ENCODE results near the gene OBSCN. TPM values are rescaled to one million over a fixed set of nuclear protein-coding genes. Genes with fewer than 3 reads are reported as not detected.

The OBSCN gene
- total RNA-seq, 1 experiment from 2014 or later, result 29.1 TPM

- H2AFZ ChIP-seq (ENCODE audit: low read length), result no peak overlapping the region
- DNase-seq (no peak), ATAC-seq (no peak)
- no peaks in the 10 kb centered on the region for H3K9me2 ChIP-seq (replicated peaks; ENCODE audit: low read length)
- TF ChIP-seq, protein P1, sequence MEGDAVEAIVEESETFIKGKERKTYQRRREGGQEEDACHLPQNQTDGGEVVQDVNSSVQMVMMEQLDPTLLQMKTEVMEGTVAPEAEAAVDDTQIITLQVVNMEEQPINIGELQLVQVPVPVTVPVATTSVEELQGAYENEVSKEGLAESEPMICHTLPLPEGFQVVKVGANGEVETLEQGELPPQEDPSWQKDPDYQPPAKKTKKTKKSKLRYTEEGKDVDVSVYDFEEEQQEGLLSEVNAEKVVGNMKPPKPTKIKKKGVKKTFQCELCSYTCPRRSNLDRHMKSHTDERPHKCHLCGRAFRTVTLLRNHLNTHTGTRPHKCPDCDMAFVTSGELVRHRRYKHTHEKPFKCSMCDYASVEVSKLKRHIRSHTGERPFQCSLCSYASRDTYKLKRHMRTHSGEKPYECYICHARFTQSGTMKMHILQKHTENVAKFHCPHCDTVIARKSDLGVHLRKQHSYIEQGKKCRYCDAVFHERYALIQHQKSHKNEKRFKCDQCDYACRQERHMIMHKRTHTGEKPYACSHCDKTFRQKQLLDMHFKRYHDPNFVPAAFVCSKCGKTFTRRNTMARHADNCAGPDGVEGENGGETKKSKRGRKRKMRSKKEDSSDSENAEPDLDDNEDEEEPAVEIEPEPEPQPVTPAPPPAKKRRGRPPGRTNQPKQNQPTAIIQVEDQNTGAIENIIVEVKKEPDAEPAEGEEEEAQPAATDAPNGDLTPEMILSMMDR (conservative IDR thresholded peaks at IDR 0.05; ENCODE audit: low read depth, low read length), result no peak
- TF ChIP-seq EZH2phosphoT487 (IDR thresholded peaks at IDR 0.05; ENCODE audit: borderline replicate concordance, low read length) (no peak), EZH2 (IDR thresholded peaks at IDR 0.05; ENCODE audit: low read length, unreplicated experiment) (no peak)
- intact Hi-C loops (cut with micrococcal nuclease), result no loop called here
- H4K20me1 ChIP-seq (ENCODE audit: low read length), result no peaks in the 10 kb centered on the region
- H3K79me2 ChIP-seq (ENCODE audit: low read length), result no peaks in the 10 kb centered on the region
- no peaks in the 10 kb centered on the region for H3K9me3 ChIP-seq (ENCODE audit: low read length)
- H3K4me3 ChIP-seq (ENCODE audit: low read length), result no peak overlapping the region
- BruUV-seq (replicated peaks), result no TSS peak
- no peaks in the 10 kb centered on the region for H3F3A ChIP-seq (ENCODE audit: low read length, unreplicated experiment)
- ChIA-PET POLR2A (ENCODE audit: unreplicated experiment) (no interaction called here), CTCF (no interaction called here)
- no peaks in the 10 kb centered on the region for H3K4me1 ChIP-seq (ENCODE audit: insufficient read depth, low read length)
- H3K27ac ChIP-seq (ENCODE audit: low read length), result no peak overlapping the region
- H3K27me3 ChIP-seq (ENCODE audit: low read length), result no peaks in the 10 kb centered on the region
- no peak overlapping the region for H3K4me2 ChIP-seq (ENCODE audit: low read length)
- no peak overlapping the region for H3K9ac ChIP-seq (ENCODE audit: low read length)
- no peaks in the 10 kb centered on the region for H3K36me3 ChIP-seq (ENCODE audit: low read depth, low read length)
These were observed 48.7 kb upstream of the OBSCN start for GRCh38 chr1:228159008-228159665.

- no peak overlapping the region for H3K9ac ChIP-seq (ENCODE audit: low read length)
- no TSS peak for BruUV-seq (replicated peaks)
- H3K36me3 ChIP-seq (ENCODE audit: low read depth, low read length), result no peaks in the 10 kb centered on the region
- no peaks in the 10 kb centered on the region for H3K27me3 ChIP-seq (ENCODE audit: low read length)
- intact Hi-C loops (cut with micrococcal nuclease), result loop anchor here (10.0 kb wide), 1 partner anchor 375 kb away; no protein-coding TSS in a partner anchor
- no peak overlapping the region for H3K4me2 ChIP-seq (ENCODE audit: low read length)
- no peaks in the 10 kb centered on the region for H3F3A ChIP-seq (ENCODE audit: low read length, unreplicated experiment)
- H3K27ac ChIP-seq (ENCODE audit: low read length), result no peak overlapping the region
- no peaks in the 10 kb centered on the region for H4K20me1 ChIP-seq (ENCODE audit: low read length)
- H3K9me3 ChIP-seq (ENCODE audit: low read length), result no peaks in the 10 kb centered on the region
- H3K79me2 ChIP-seq (ENCODE audit: low read length), result no peaks in the 10 kb centered on the region
- DNase-seq (no peak), ATAC-seq (no peak)
- H2AFZ ChIP-seq (ENCODE audit: low read length), result no peak overlapping the region
- peaks cover 8% of the 10 kb centered on the region; the same call in 1 of the 2 replicates for H3K4me1 ChIP-seq (ENCODE audit: insufficient read depth, low read length)
- ChIA-PET CTCF (no interaction called here), POLR2A (ENCODE audit: unreplicated experiment) (no interaction called here)
- H3K9me2 ChIP-seq (replicated peaks; ENCODE audit: low read length), result no peaks in the 10 kb centered on the region
- no peak for TF ChIP-seq EZH2 (IDR thresholded peaks at IDR 0.05; ENCODE audit: low read length, unreplicated experiment)
- TF ChIP-seq, protein P1 (conservative IDR thresholded peaks at IDR 0.05; ENCODE audit: low read depth, low read length), result no peak
- TF ChIP-seq EZH2phosphoT487 (IDR thresholded peaks at IDR 0.05; ENCODE audit: borderline replicate concordance, low read length), result no peak
- no peak overlapping the region for H3K4me3 ChIP-seq (ENCODE audit: low read length)
These were observed 47.6 kb upstream of the OBSCN start for GRCh38 chr1:228160201-228160761.

DNA sequence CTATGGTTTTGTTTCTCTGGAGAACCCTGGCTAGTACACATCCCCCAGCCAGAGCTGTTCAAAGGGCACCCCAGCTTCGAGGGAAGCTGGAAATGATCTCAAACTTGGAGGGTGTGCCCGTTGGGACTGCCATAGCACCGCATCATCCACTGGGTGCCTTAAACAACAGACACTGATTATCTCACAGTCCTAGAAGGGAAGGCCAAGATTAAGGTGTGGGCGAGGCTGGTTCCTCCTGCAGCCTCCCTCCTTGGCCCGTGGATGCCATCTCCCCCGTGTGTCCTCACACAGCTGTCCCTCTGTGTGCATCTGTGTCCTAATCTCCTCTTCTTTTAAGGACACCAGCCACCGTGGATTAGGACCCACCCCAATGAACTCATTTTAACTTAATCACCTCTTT, 46.5 kb upstream of the OBSCN start:
- Histone ChIP-seq H3K36me3 (ENCODE audit: low read depth, low read length) (no peaks in the 10 kb centered on the region), H4K20me1 (ENCODE audit: low read length) (no peaks in the 10 kb centered on the region), H2AFZ (ENCODE audit: low read length) (no peak overlapping the region), H3K4me2 (ENCODE audit: low read length) (no peak overlapping the region), H3K4me1 (ENCODE audit: insufficient read depth, low read length) (peaks cover 10% of the 10 kb centered on the region; the same call in 1 of the 2 replicates), H3K27me3 (ENCODE audit: low read length) (no peaks in the 10 kb centered on the region), H3K9me3 (ENCODE audit: low read length) (no peaks in the 10 kb centered on the region), H3K9ac (ENCODE audit: low read length) (no peak overlapping the region), H3K79me2 (ENCODE audit: low read length) (no peaks in the 10 kb centered on the region), H3F3A (ENCODE audit: low read length, unreplicated experiment) (no peaks in the 10 kb centered on the region), H3K27ac (ENCODE audit: low read length) (no peak overlapping the region), H3K9me2 (replicated peaks; ENCODE audit: low read length) (no peaks in the 10 kb centered on the region), H3K4me3 (ENCODE audit: low read length) (no peak overlapping the region)
- TF ChIP-seq EZH2 (IDR thresholded peaks at IDR 0.05; ENCODE audit: low read length, unreplicated experiment), result no peak
- no peak for TF ChIP-seq EZH2phosphoT487 (IDR thresholded peaks at IDR 0.05; ENCODE audit: borderline replicate concordance, low read length)
- TF ChIP-seq, protein P1 (conservative IDR thresholded peaks at IDR 0.05; ENCODE audit: low read depth, low read length), result no peak
- intact Hi-C loops (cut with micrococcal nuclease), result loop anchor here (10.0 kb wide), 1 partner anchor 377 kb away; no protein-coding TSS in a partner anchor
- no TSS peak for BruUV-seq (replicated peaks)
- DNase-seq (no peak), ATAC-seq (no peak)
- ChIA-PET CTCF (no interaction called here), POLR2A (ENCODE audit: unreplicated experiment) (interaction anchor here (0.6 kb wide), 1 partner anchor 19 kb away, joined by 3 read pairs; no protein-coding TSS in a partner anchor)

All from PC-3 (cell line).